ENCODE results near the gene AIRE.

The AIRE gene

GRCh38 chr21:44320847-44321246 is 35.2 kb downstream of the AIRE start:
- no peak for DNase-seq
- peaks cover 3 to 94% (median 63%) of the 10 kb centered on the region in 4 experiments for H3K36me3 ChIP-seq (ENCODE audit: control insufficient read depth in 4 of 4, insufficient read depth in 4 of 4, low read length in 3 of 4)
- no peak overlapping the region for H3K27ac ChIP-seq (ENCODE audit: insufficient read depth in 1 of 2, low read depth in 1 of 2, low read length in 2 of 2, poor library complexity in 1 of 2, severe bottlenecking in 2 of 2)
- H3K9me3 ChIP-seq (ENCODE audit: control extremely low read depth in 1 of 5, control insufficient read depth in 4 of 5, insufficient read depth in 2 of 5, low read depth in 1 of 5, low read length in 4 of 5): no peaks in the 10 kb centered on the region
- no peaks in the 10 kb centered on the region for H3K27me3 ChIP-seq (replicated peaks in 2 of 5; ENCODE audit: control insufficient read depth in 4 of 5, insufficient read depth in 5 of 5, low read length in 4 of 5)
- H3K4me3 ChIP-seq (ENCODE audit: control insufficient read depth in 1 of 7, extremely low read depth in 1 of 7, insufficient read depth in 4 of 7, low read depth in 2 of 7, low read length in 6 of 7): no peak overlapping the region
- CTCF ChIA-PET: interaction anchor here (1.1 kb wide), 1 partner anchor 11 kb away, joined by 3 read pairs; no protein-coding TSS in a partner anchor
- 100% methylated on average over 9 of the region's 13 CpGs for WGBS (ENCODE audit: insufficient coverage)
- H3K4me1 ChIP-seq (ENCODE audit: control extremely low read depth in 1 of 4, control insufficient read depth in 4 of 4, insufficient read depth in 4 of 4, low read length in 3 of 4): no peaks in the 10 kb centered on the region
- POLR2A ChIA-PET: no interaction called here

DNA sequence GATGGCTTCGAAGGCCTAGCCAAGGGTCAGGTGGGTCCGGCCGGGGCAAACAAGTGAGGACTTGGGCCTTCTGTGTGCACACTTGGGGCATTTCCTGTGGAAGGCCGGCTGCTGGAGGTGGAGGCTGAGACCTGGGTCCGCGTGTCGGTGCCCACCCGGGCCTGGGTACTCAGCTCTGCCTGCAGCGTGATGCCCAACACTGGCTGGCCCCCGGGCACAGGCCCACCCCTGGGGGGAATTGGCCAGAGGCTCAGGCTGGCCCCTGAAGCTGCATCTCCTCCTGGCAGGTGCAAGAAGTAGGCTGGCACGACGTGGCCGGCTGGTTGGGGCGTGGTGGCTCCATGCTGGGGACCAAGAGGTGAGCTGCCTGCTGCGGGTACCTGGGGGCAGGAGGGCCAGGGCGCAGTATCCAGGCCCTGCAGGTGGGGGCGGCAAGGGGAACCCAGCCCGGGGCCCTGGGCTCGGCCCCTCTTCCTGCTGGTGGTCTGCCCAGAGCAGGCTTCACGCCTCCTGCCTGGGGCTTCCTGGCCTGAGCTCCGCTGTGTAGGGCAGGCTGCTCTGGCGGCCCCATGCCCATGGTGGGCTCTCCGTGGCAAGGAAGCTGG is 36.3 kb downstream of the AIRE start:
- H3K9me3 ChIP-seq (ENCODE audit: control extremely low read depth in 1 of 5, control insufficient read depth in 4 of 5, insufficient read depth in 2 of 5, low read depth in 1 of 5, low read length in 4 of 5): no peaks in the 10 kb centered on the region
- peaks cover 5 to 94% (median 60%) of the 10 kb centered on the region in 4 experiments for H3K36me3 ChIP-seq (ENCODE audit: control insufficient read depth in 4 of 4, insufficient read depth in 4 of 4, low read length in 3 of 4)
- no peaks in the 10 kb centered on the region for H3K4me1 ChIP-seq (ENCODE audit: control extremely low read depth in 1 of 4, control insufficient read depth in 4 of 4, insufficient read depth in 4 of 4, low read length in 3 of 4)
- no peak overlapping the region for H3K4me3 ChIP-seq (ENCODE audit: control insufficient read depth in 1 of 7, extremely low read depth in 1 of 7, insufficient read depth in 4 of 7, low read depth in 2 of 7, low read length in 6 of 7)
- H3K27ac ChIP-seq (ENCODE audit: insufficient read depth in 1 of 2, low read depth in 1 of 2, low read length in 2 of 2, poor library complexity in 1 of 2, severe bottlenecking in 2 of 2): no peak overlapping the region
- CTCF ChIA-PET: no interaction called here
- DNase-seq: no peak
- H3K27me3 ChIP-seq (replicated peaks in 2 of 5; ENCODE audit: control insufficient read depth in 4 of 5, insufficient read depth in 5 of 5, low read length in 4 of 5): no peaks in the 10 kb centered on the region
- POLR2A ChIA-PET: no interaction called here
- over 99% methylated on average over 19 of the region's 23 CpGs for WGBS (ENCODE audit: insufficient coverage)

GRCh38 chr21:44322621-44323325 is 37.1 kb downstream of the AIRE start:
- WGBS (ENCODE audit: insufficient coverage): 98% methylated on average over 35 of the region's 38 CpGs
- H3K4me3 ChIP-seq (ENCODE audit: control insufficient read depth in 1 of 7, extremely low read depth in 1 of 7, insufficient read depth in 4 of 7, low read depth in 2 of 7, low read length in 6 of 7): no peak overlapping the region

DNA sequence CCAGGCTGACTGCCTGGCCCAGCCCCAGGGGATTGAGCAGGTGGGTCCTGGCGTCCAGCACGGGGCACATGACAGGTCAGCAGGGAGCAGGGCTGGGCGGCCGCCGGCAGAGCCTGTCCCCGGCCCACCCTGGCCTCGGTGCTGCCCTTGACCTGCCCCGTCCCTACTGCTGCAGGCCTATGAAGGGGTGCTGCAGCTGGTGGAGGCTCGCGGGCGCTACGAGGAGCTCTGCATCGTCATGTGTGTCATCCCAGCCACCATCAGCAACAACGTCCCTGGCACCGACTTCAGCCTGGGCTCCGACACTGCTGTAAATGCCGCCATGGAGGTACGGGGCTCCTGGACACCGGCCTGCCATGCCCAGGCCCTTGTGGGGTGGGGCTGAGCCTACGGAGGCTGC is 37.9 kb downstream of the AIRE start:
- DNase-seq: no peak
- Histone ChIP-seq H3K4me1 (ENCODE audit: control extremely low read depth in 1 of 4, control insufficient read depth in 4 of 4, insufficient read depth in 4 of 4, low read length in 3 of 4) (no peaks in the 10 kb centered on the region), H3K9me3 (ENCODE audit: control extremely low read depth in 1 of 5, control insufficient read depth in 4 of 5, insufficient read depth in 2 of 5, low read depth in 1 of 5, low read length in 4 of 5) (no peaks in the 10 kb centered on the region), H3K27ac (ENCODE audit: insufficient read depth in 1 of 2, low read depth in 1 of 2, low read length in 2 of 2, poor library complexity in 1 of 2, severe bottlenecking in 2 of 2) (no peak overlapping the region), H3K4me3 (ENCODE audit: control insufficient read depth in 1 of 7, extremely low read depth in 1 of 7, insufficient read depth in 4 of 7, low read depth in 2 of 7, low read length in 6 of 7) (no peak overlapping the region), H3K36me3 (ENCODE audit: control insufficient read depth in 4 of 4, insufficient read depth in 4 of 4, low read length in 3 of 4) (peaks cover 5 to 88% (median 57%) of the 10 kb centered on the region in 4 experiments), H3K27me3 (replicated peaks in 2 of 5; ENCODE audit: control insufficient read depth in 4 of 5, insufficient read depth in 5 of 5, low read length in 4 of 5) (no peaks in the 10 kb centered on the region)
- CTCF ChIA-PET: interaction anchor here (1.4 kb wide), 1 partner anchor 19 kb away, joined by 3 read pairs; no protein-coding TSS in a partner anchor
- 93% methylated on average over 18 of the region's 20 CpGs for WGBS (ENCODE audit: insufficient coverage)
- POLR2A ChIA-PET: no interaction called here

More at GRCh38 chr21:44322621-44323325, 37.1 kb downstream of the AIRE start:
- DNase-seq: no peak
- Histone ChIP-seq H3K27me3 (replicated peaks in 2 of 5; ENCODE audit: control insufficient read depth in 4 of 5, insufficient read depth in 5 of 5, low read length in 4 of 5) (no peaks in the 10 kb centered on the region), H3K36me3 (ENCODE audit: control insufficient read depth in 4 of 4, insufficient read depth in 4 of 4, low read length in 3 of 4) (peaks cover 5 to 94% (median 59%) of the 10 kb centered on the region in 4 experiments), H3K4me1 (ENCODE audit: control extremely low read depth in 1 of 4, control insufficient read depth in 4 of 4, insufficient read depth in 4 of 4, low read length in 3 of 4) (no peaks in the 10 kb centered on the region), H3K27ac (ENCODE audit: insufficient read depth in 1 of 2, low read depth in 1 of 2, low read length in 2 of 2, poor library complexity in 1 of 2, severe bottlenecking in 2 of 2) (no peak overlapping the region), H3K9me3 (ENCODE audit: control extremely low read depth in 1 of 5, control insufficient read depth in 4 of 5, insufficient read depth in 2 of 5, low read depth in 1 of 5, low read length in 4 of 5) (no peaks in the 10 kb centered on the region)
- CTCF ChIA-PET: interaction anchor here (1.4 kb wide), 1 partner anchor 19 kb away, joined by 3 read pairs; no protein-coding TSS in a partner anchor
- POLR2A ChIA-PET: no interaction called here

DNA sequence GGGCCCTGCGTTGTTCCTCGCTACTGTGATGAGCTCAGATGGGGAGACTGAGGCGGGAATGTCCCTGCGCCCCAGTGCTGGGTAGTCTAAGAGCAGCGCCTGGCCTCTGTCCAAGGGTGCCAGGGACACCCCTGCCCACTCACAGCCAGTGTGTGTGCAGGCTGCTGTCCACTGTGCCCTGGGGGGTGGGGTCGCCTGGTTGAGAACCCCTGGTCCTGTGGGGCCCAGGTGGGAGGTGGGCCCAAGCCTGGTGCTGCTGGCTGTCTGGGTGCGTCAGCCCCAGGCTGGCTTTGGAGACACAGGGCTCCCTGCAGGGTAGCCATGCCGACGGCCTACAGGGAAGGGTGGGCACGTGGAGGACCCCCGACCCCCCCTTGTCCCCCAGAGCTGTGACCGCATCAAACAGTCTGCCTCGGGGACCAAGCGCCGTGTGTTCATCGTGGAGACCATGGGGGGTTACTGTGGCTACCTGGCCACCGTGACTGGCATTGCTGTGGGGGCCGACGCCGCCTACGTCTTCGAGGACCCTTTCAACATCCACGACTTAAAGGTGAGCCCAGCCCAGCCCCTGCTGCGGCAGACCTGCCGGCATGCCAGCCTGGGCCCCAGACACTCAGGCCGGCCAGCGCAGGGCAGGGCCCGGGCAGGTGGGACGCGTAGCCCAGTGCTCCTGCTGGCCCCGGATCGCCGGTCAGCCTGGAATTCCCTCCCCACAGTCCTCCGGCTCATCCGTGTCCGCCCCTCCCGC is 38.6 kb downstream of the AIRE start:
- H3K4me1 ChIP-seq (ENCODE audit: control extremely low read depth in 1 of 4, control insufficient read depth in 4 of 4, insufficient read depth in 4 of 4, low read length in 3 of 4): no peaks in the 10 kb centered on the region
- H3K4me3 ChIP-seq (ENCODE audit: control insufficient read depth in 1 of 7, extremely low read depth in 1 of 7, insufficient read depth in 4 of 7, low read depth in 2 of 7, low read length in 6 of 7): no peak overlapping the region
- peaks cover 5 to 86% (median 54%) of the 10 kb centered on the region in 4 experiments for H3K36me3 ChIP-seq (ENCODE audit: control insufficient read depth in 4 of 4, insufficient read depth in 4 of 4, low read length in 3 of 4)
- no peaks in the 10 kb centered on the region for H3K27me3 ChIP-seq (replicated peaks in 2 of 5; ENCODE audit: control insufficient read depth in 4 of 5, insufficient read depth in 5 of 5, low read length in 4 of 5)
- H3K27ac ChIP-seq (ENCODE audit: insufficient read depth in 1 of 2, low read depth in 1 of 2, low read length in 2 of 2, poor library complexity in 1 of 2, severe bottlenecking in 2 of 2): no peak overlapping the region
- POLR2A ChIA-PET: no interaction called here
- 98% methylated on average over 36 of the region's 37 CpGs for WGBS (ENCODE audit: insufficient coverage)
- H3K9me3 ChIP-seq (ENCODE audit: control extremely low read depth in 1 of 5, control insufficient read depth in 4 of 5, insufficient read depth in 2 of 5, low read depth in 1 of 5, low read length in 4 of 5): no peaks in the 10 kb centered on the region
- CTCF ChIA-PET: interaction anchor here (0.9 to 1.4 kb wide), 2 partner anchors 9 to 20 kb away, joined by 3 read pairs; no protein-coding TSS in a partner anchor
- no peak for DNase-seq

- Histone ChIP-seq H3K4me1 (ENCODE audit: control extremely low read depth in 1 of 4, control insufficient read depth in 4 of 4, insufficient read depth in 4 of 4, low read length in 3 of 4) (no peaks in the 10 kb centered on the region), H3K36me3 (ENCODE audit: control insufficient read depth in 4 of 4, insufficient read depth in 4 of 4, low read length in 3 of 4) (peaks cover 5 to 85% (median 49%) of the 10 kb centered on the region in 4 experiments), H3K4me3 (ENCODE audit: control insufficient read depth in 1 of 7, extremely low read depth in 1 of 7, insufficient read depth in 4 of 7, low read depth in 2 of 7, low read length in 6 of 7) (no peak overlapping the region), H3K27ac (ENCODE audit: insufficient read depth in 1 of 2, low read depth in 1 of 2, low read length in 2 of 2, poor library complexity in 1 of 2, severe bottlenecking in 2 of 2) (no peak overlapping the region), H3K9me3 (ENCODE audit: control extremely low read depth in 1 of 5, control insufficient read depth in 4 of 5, insufficient read depth in 2 of 5, low read depth in 1 of 5, low read length in 4 of 5) (no peaks in the 10 kb centered on the region), H3K27me3 (replicated peaks in 2 of 5; ENCODE audit: control insufficient read depth in 4 of 5, insufficient read depth in 5 of 5, low read length in 4 of 5) (no peaks in the 10 kb centered on the region)
- POLR2A ChIA-PET: no interaction called here
- WGBS (ENCODE audit: insufficient coverage): 91% methylated on average over 11 of the region's 11 CpGs
- DNase-seq: no peak
- CTCF ChIA-PET: interaction anchor here (0.9 kb wide), 1 partner anchor 9 kb away, joined by 3 read pairs; no protein-coding TSS in a partner anchor
Measured at GRCh38 chr21:44324854-44325107, 39.1 kb downstream of the AIRE start.

Data from common myeloid progenitor, CD34-positive (primary cell).